HepG2 (cell line): ENCODE results near the gene KMT2B. TPM values are rescaled to one million over a fixed set of nuclear protein-coding genes. Genes with fewer than 3 reads are reported as not detected.

Experiments
- ATF7-NPFF ChIP-seq: sonication (generic); formaldehyde crosslinking; IDR thresholded peaks from 2 replicates; pipeline ENCODE4 v1.8.1; 2023; ENCODE audit warnings: mild to moderate bottlenecking, low read depth, missing genetic modification reagents, moderate library complexity
- ELF1 ChIP-seq: sonication (generic); formaldehyde crosslinking; IDR thresholded peaks from 2 replicates; pipeline ENCODE4 v1.4.0; 2020; ENCODE audit warnings: missing genetic modification reagents
- GFI1 ChIP-seq: sonication (generic); formaldehyde crosslinking; IDR thresholded peaks from 2 replicates; pipeline ENCODE4 v1.5.0; 2020; ENCODE audit warnings: missing genetic modification reagents, mild to moderate bottlenecking, borderline replicate concordance
- NR2F6 ChIP-seq, 2 experiments: IDR thresholded peaks; 2 replicates each; pipeline ENCODE4 v1.6.1; 2016; ENCODE audit warnings: antibody characterized with exemption in 1 of 2, mild to moderate bottlenecking in 1 of 2
- PPARG ChIP-seq: conservative IDR thresholded peaks from 2 replicates; pipeline ENCODE4 v1.6.1; 2016; ENCODE audit warnings: missing biosample characterization, missing genetic modification reagents
- SAP130 ChIP-seq: IDR thresholded peaks from 2 replicates; pipeline ENCODE4 v1.6.1; 2016; ENCODE audit warnings: low read depth
- SOX6 ChIP-seq, 2 experiments: fragments of 450-650 bp in 1 of 2; sonication (generic) in 1 of 2; formaldehyde crosslinking in 1 of 2; IDR thresholded peaks; 2 replicates each; pipeline versions ENCODE4 v1.4.0 to v1.6.1; 2017 to 2020; ENCODE audit warnings: antibody characterized with exemption in 1 of 2, mild to moderate bottlenecking in 1 of 2, missing genetic modification reagents in 1 of 2
- SP5 ChIP-seq: IDR thresholded peaks from 2 replicates; pipeline ENCODE4 v1.6.1; 2016; ENCODE audit warnings: low read depth, borderline replicate concordance
- ZNF792 ChIP-seq: IDR thresholded peaks from 2 replicates; pipeline ENCODE4 v1.6.1; 2016
- ZSCAN9 ChIP-seq: IDR thresholded peaks from 2 replicates; pipeline ENCODE4 v1.6.1; 2016; ENCODE audit warnings: borderline replicate concordance
- polyA plus RNA-seq, 8 experiments: library from polyadenylated mRNA; depleted of rRNA in 3 of 8; stranded (reverse) in 7 of 8; unstranded in 1 of 8; fragments of >200 nt; fragmentation: Illumina TruSeq in 4 of 8; extraction: Trizol in 4 of 8; gene quantifications; 2 replicates each; pipeline versions ENCODE4 v1.2.1 to v1.2.3, GENCODE V29; 2011 to 2016; ENCODE audit warnings: low read depth in 4 of 8, missing spikeins in 1 of 8, mixed read lengths in 1 of 8; ENCODE audit not compliant: insufficient read depth in 1 of 8
- total RNA-seq, 5 experiments: library from RNA; depleted of rRNA; stranded (reverse); fragments of >200 nt; fragmentation: Illumina TruSeq; extraction: Trizol; gene quantifications; 2 replicates each; pipeline ENCODE4 v1.2.3, GENCODE V29; 2016; ENCODE audit warnings: low read depth in 1 of 5
- TF ChIP-seq, protein P1 (sequence below): sonication (generic); formaldehyde crosslinking; IDR thresholded peaks from 2 replicates; pipeline ENCODE4 v1.4.0; 2020; ENCODE audit warnings: missing genetic modification reagents, borderline replicate concordance
- TF ChIP-seq, protein P2 (sequence below): sonication (generic); formaldehyde crosslinking; IDR thresholded peaks from 2 replicates; pipeline ENCODE4 v1.4.0; 2020; ENCODE audit warnings: missing genetic modification reagents
- TF ChIP-seq, protein P3 (sequence below): sonication (generic); formaldehyde crosslinking; IDR thresholded peaks from 2 replicates; pipeline ENCODE4 v1.9.0; 2021; ENCODE audit warnings: missing genetic modification reagents, mild to moderate bottlenecking, borderline replicate concordance
- TF ChIP-seq, protein P4 (sequence below): sonication (generic); formaldehyde crosslinking; IDR thresholded peaks from 2 replicates; pipeline ENCODE4 v1.4.0; 2020; ENCODE audit warnings: mild to moderate bottlenecking, missing genetic modification reagents
- TF ChIP-seq, protein P5 (sequence below): sonication (generic); formaldehyde crosslinking; IDR thresholded peaks from 2 replicates; pipeline ENCODE4 v1.4.0; 2020; ENCODE audit warnings: missing genetic modification reagents
- TF ChIP-seq, protein P6 (sequence below): sonication (generic); formaldehyde crosslinking; IDR thresholded peaks from 2 replicates; pipeline ENCODE4 v1.9.0; 2022; ENCODE audit warnings: missing genetic modification reagents, mild to moderate bottlenecking, borderline replicate concordance

KMT2B gene
- total and polyA plus RNA-seq, 2 of the 13 experiments (the other 11 are each of a cell fraction or from before 2014, with no cell fraction given) = 6.2 to 16.9 TPM

DNA sequence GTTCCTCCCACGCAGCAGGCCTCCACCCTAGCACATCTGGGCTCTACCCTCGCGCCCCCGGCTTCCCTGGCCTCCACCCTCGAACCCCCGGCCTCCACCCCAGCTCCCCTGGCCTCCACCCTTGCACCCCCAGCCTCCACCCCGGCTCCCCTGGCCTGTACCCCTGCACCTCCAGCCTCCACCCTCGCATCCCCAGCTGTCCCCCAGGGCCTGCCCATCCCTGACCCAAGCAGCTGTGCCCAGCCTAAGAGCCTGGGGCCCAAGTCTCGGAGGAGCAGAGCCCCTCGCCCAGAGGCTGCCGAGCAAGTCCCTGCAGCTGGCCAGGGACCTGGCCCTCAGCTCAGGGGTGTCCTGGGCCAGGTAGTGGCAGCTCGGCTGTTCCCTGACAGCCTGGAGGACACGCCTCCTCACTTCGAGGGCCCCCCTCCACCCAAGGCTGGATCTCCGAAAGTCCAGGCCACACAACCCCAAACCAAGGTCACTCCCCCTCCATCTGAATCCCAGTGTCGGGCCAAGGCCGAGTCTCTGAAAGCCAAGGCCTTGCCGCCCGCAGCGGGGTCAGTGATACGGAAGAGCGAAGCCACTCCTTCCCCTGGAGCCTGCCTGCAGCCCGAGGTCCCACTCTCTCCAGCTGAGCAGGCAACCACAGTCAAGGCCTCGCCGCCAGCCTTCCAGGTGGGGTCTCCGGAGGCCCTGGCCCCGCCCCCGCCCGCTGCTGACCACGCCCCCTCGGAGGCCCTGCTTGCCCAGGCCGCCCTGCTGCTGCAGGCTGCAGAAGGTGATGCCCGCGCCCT, 49.7 kb downstream of the KMT2B start (continued):
- TF ChIP-seq ZNF792 = 0 out of 2 replicates have a peak, but pooled peaks have one; percentile 37
- 0 out of 2 replicates have a peak, but pooled peaks have one; percentile 24 for TF ChIP-seq GFI1 (CRISPR knock-in tag)
- no peak for TF ChIP-seq SOX6 (IDR thresholded peaks at IDR 0.05)
- peak; percentile 47; the same call in 1 of the 2 replicates for TF ChIP-seq SOX6 (CRISPR knock-in tag; IDR thresholded peaks at IDR 0.05)
- 0 out of 2 replicates have a peak, but pooled peaks have one; percentile 25 for TF ChIP-seq SP5
- TF ChIP-seq, protein P1, sequence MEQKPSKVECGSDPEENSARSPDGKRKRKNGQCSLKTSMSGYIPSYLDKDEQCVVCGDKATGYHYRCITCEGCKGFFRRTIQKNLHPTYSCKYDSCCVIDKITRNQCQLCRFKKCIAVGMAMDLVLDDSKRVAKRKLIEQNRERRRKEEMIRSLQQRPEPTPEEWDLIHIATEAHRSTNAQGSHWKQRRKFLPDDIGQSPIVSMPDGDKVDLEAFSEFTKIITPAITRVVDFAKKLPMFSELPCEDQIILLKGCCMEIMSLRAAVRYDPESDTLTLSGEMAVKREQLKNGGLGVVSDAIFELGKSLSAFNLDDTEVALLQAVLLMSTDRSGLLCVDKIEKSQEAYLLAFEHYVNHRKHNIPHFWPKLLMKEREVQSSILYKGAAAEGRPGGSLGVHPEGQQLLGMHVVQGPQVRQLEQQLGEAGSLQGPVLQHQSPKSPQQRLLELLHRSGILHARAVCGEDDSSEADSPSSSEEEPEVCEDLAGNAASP (CRISPR knock-in tag) = peak; percentile 61; the same call in 1 of the 2 replicates
- TF ChIP-seq, protein P2, sequence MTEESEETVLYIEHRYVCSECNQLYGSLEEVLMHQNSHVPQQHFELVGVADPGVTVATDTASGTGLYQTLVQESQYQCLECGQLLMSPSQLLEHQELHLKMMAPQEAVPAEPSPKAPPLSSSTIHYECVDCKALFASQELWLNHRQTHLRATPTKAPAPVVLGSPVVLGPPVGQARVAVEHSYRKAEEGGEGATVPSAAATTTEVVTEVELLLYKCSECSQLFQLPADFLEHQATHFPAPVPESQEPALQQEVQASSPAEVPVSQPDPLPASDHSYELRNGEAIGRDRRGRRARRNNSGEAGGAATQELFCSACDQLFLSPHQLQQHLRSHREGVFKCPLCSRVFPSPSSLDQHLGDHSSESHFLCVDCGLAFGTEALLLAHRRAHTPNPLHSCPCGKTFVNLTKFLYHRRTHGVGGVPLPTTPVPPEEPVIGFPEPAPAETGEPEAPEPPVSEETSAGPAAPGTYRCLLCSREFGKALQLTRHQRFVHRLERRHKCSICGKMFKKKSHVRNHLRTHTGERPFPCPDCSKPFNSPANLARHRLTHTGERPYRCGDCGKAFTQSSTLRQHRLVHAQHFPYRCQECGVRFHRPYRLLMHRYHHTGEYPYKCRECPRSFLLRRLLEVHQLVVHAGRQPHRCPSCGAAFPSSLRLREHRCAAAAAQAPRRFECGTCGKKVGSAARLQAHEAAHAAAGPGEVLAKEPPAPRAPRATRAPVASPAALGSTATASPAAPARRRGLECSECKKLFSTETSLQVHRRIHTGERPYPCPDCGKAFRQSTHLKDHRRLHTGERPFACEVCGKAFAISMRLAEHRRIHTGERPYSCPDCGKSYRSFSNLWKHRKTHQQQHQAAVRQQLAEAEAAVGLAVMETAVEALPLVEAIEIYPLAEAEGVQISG = 0 out of 2 replicates have a peak, but pooled peaks have one; percentile 16
- TF ChIP-seq, protein P3, sequence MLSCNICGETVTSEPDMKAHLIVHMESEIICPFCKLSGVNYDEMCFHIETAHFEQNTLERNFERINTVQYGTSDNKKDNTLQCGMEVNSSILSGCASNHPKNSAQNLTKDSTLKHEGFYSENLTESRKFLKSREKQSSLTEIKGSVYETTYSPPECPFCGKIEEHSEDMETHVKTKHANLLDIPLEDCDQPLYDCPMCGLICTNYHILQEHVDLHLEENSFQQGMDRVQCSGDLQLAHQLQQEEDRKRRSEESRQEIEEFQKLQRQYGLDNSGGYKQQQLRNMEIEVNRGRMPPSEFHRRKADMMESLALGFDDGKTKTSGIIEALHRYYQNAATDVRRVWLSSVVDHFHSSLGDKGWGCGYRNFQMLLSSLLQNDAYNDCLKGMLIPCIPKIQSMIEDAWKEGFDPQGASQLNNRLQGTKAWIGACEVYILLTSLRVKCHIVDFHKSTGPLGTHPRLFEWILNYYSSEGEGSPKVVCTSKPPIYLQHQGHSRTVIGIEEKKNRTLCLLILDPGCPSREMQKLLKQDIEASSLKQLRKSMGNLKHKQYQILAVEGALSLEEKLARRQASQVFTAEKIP (CRISPR knock-in tag) = no peak
- peak; percentile 72 for TF ChIP-seq ELF1 (CRISPR knock-in tag)
- TF ChIP-seq, protein P4, sequence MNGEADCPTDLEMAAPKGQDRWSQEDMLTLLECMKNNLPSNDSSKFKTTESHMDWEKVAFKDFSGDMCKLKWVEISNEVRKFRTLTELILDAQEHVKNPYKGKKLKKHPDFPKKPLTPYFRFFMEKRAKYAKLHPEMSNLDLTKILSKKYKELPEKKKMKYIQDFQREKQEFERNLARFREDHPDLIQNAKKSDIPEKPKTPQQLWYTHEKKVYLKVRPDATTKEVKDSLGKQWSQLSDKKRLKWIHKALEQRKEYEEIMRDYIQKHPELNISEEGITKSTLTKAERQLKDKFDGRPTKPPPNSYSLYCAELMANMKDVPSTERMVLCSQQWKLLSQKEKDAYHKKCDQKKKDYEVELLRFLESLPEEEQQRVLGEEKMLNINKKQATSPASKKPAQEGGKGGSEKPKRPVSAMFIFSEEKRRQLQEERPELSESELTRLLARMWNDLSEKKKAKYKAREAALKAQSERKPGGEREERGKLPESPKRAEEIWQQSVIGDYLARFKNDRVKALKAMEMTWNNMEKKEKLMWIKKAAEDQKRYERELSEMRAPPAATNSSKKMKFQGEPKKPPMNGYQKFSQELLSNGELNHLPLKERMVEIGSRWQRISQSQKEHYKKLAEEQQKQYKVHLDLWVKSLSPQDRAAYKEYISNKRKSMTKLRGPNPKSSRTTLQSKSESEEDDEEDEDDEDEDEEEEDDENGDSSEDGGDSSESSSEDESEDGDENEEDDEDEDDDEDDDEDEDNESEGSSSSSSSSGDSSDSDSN (CRISPR knock-in tag) = peak; percentile 62
- 0 out of 2 replicates have a peak, but pooled peaks have one; percentile 13 for TF ChIP-seq PPARG (CRISPR knock-in tag)
- TF ChIP-seq NR2F6 (IDR thresholded peaks at IDR 0.05) = peak; percentile 15; the same call in 1 of the 2 replicates
- TF ChIP-seq NR2F6 (CRISPR knock-in tag; IDR thresholded peaks at IDR 0.05) = peak; percentile 57
- TF ChIP-seq ZSCAN9 (CRISPR knock-in tag) = peak; percentile 25; the same call in 1 of the 2 replicates
- TF ChIP-seq, protein P5, sequence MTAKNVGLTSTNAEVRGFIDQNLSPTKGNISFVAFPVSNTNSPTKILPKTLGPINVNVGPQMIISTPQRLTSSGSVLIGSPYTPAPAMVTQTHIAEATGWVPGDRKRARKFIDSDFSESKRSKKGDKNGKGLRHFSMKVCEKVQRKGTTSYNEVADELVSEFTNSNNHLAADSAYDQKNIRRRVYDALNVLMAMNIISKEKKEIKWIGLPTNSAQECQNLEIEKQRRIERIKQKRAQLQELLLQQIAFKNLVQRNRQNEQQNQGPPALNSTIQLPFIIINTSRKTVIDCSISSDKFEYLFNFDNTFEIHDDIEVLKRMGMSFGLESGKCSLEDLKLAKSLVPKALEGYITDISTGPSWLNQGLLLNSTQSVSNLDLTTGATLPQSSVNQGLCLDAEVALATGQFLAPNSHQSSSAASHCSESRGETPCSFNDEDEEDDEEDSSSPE (CRISPR knock-in tag) = 0 out of 2 replicates have a peak, but pooled peaks have one; percentile 21
- TF ChIP-seq SAP130 (CRISPR knock-in tag) = peak; percentile 80
- no peak for TF ChIP-seq ATF7-NPFF
- TF ChIP-seq, protein P6, sequence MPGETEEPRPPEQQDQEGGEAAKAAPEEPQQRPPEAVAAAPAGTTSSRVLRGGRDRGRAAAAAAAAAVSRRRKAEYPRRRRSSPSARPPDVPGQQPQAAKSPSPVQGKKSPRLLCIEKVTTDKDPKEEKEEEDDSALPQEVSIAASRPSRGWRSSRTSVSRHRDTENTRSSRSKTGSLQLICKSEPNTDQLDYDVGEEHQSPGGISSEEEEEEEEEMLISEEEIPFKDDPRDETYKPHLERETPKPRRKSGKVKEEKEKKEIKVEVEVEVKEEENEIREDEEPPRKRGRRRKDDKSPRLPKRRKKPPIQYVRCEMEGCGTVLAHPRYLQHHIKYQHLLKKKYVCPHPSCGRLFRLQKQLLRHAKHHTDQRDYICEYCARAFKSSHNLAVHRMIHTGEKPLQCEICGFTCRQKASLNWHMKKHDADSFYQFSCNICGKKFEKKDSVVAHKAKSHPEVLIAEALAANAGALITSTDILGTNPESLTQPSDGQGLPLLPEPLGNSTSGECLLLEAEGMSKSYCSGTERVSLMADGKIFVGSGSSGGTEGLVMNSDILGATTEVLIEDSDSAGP = peak; percentile 53
